Effector memory CD4-positive, alpha-beta T cell (primary cell): ENCODE measurements around the gene COMTD1.
"Not testable (repeated sequence)": the region's sequence is repeated elsewhere in the genome, so short reads cannot be mapped to it uniquely, and the experiment has no call there.

Experiments used
- DNase-seq, 3 donors: peaks; one replicate each; pipeline ENCODE4 v3.0.0-alpha.2; 2020
- H3K27ac ChIP-seq: 2 replicates; pipeline ENCODE4 v1.7.0; 2013; ENCODE audit warnings: mild to moderate bottlenecking, low read length, moderate library complexity; ENCODE audit not compliant: insufficient read depth, poor library complexity, severe bottlenecking
- H3K27me3 ChIP-seq: replicated peaks from 2 replicates; pipeline ENCODE4 v1.7.0; 2013; ENCODE audit warnings: mild to moderate bottlenecking, low read length; ENCODE audit not compliant: insufficient read depth, control insufficient read depth, poor library complexity, severe bottlenecking
- H3K36me3 ChIP-seq: 2 replicates; pipeline ENCODE4 v1.7.0; 2013; ENCODE audit warnings: mild to moderate bottlenecking, low read length, moderate library complexity; ENCODE audit not compliant: control insufficient read depth, insufficient read depth
- H3K4me1 ChIP-seq: 2 replicates; pipeline ENCODE4 v1.7.0; 2013; ENCODE audit warnings: low read length, mild to moderate bottlenecking; ENCODE audit not compliant: control insufficient read depth, insufficient read depth, poor library complexity, severe bottlenecking
- H3K4me3 ChIP-seq: 2 replicates; pipeline ENCODE4 v1.7.0; 2013; ENCODE audit warnings: low read length, low read depth, mild to moderate bottlenecking; ENCODE audit not compliant: insufficient read depth, poor library complexity, severe bottlenecking
- H3K9me3 ChIP-seq: 2 replicates; pipeline ENCODE4 v1.7.0; 2013; ENCODE audit warnings: mild to moderate bottlenecking, low read length, moderate library complexity; ENCODE audit not compliant: control insufficient read depth

COMTD1 gene

DNA sequence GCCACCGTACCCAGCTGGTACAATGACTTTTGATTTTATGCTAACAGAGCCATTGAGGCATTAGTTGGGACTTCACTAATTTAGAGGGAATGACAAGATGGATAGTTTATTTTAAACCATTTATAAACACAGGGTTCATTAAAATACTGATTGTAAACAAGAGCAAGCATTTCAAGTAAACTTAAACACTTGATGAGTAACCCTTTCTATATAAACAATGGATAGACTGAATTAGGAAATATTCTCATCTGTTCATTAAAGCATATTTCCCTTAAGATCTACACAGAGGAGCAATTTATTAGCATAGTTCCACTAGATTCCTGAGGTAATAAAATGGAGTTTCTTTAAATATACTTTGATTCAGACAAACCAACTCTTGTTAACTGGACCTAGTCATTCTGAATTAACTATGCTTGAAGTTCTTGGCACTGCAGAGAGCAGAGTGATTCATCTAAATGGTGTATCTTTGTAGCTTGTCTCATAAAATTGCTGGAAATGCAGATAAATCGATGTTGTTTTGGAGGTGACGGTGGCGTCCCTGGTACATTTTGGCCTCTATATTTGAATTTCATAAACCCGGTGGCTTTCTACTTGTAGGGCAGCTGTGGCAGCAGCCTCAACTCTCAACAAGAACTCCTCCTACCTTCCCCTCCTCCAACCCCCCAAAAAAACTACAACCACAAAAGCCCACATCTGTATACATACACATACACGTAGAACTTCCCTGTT lies 40.6 kb downstream of the COMTD1 start:
- no peak overlapping the region for H3K27ac ChIP-seq
- H3K4me1 ChIP-seq, result no peaks in the 10 kb centered on the region
- DNase-seq, result no peak
- no peaks in the 10 kb centered on the region for H3K36me3 ChIP-seq
- H3K9me3 ChIP-seq, result no peaks in the 10 kb centered on the region
- H3K4me3 ChIP-seq, result no peak overlapping the region
- H3K27me3 ChIP-seq, result no peaks in the 10 kb centered on the region

DNA sequence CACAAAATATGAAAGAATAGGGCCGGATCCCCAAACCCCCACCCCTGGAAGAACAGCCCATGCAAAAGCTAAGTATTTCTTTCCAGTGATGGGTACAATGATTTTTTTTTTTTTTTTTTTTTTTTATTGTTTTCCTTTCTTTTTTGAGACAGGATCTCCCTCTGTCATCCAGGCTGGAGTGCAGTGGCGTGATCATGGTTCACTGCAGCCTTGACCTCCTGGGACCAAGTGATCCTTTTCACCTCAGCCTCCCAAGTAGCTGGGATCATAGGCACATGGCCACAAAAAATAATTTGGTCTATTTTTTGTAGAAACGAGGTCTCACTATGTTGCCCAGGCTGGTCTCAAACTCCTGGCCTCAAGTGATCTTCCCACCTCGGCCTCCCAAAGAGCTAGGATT lies 41.1 kb downstream of the COMTD1 start:
- not testable (repeated sequence) for H3K4me1 ChIP-seq

DNA sequence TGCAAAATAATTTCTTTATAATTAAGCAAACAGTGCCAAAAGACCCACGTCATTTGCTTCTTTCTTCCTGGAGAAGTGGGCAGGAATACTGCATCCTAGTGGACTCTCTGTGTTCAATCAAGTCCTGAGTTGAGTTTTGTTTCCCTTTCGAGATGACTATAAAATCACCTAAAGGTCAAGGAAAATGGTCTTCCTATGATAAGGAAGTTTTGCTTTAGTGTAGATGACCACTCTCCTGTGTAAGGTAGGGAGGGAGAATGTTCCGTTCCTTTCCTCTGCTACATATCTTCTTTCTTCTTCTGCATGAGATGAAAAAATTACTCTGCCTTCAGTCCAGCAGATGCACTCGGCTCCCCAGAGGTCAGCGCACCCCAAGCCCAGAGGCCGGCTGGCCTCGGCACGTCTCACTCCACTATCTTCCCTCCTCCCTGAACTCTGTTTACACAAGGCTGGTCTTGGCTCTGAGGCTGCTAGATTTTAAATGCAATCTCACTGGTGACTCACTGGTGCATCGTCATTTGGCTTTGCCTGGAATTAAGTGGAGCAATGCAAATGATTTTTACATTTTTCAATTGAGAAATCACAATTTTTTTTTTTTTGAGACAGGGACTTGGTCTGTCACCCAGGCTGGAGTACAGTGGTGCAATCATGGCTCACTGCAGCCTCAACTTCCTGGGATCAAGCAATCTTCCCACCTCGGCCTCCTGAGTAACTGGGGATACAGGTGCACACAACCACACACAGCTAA lies 43.8 kb downstream of the COMTD1 start:
- no peak for DNase-seq
- Histone ChIP-seq H3K4me3 (no peak overlapping the region), H3K4me1 (peaks cover 4% of the 10 kb centered on the region), H3K27me3 (no peaks in the 10 kb centered on the region), H3K36me3 (no peaks in the 10 kb centered on the region), H3K9me3 (no peaks in the 10 kb centered on the region), H3K27ac (no peak overlapping the region)

More for the DNA sequence above, 41.1 kb downstream of the COMTD1 start:
- not testable (repeated sequence) for H3K27me3 ChIP-seq, H3K27ac ChIP-seq, H3K4me3 ChIP-seq, H3K9me3 ChIP-seq, DNase-seq, H3K36me3 ChIP-seq

DNA sequence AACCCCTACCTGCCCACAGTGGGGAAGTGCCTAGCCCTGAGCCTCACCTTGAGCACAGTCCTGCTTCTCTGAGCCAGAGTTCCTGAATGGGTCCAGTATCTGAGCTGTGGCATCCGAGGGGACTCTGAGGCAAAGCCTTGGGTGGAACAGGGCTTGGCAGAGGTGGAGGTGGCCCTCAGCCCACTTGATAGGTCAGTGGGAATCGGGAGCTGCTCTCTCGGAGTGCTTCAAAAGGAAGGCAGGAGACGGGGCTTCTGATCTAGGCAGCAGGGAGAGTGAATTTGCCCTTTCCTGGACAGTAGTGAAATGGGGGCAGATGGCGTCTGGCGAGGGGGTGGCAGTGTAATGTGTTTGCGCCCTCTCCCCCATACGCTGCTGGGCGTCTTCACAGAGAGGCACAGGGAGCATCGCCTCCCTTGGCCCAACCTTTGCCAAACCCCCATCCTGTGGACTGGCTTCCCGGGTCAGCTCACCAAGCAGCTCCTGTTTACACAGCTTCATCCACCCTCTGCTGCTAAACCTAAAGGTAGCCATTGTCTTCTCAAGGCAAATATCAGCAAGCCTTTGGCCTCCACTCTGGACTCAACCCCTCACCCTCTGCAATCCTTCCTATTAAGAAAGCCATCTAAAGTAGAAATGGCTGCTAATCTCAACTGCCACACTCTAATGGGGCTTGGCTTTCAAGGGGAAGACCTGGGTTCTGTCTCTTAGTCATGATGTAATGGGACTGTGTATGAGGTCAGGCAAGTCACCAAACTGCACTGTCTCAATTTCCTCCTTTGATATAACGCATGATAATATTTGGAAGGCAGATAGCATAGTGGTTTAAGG lies 46.3 kb downstream of the COMTD1 start:
- Histone ChIP-seq H3K36me3 (no peaks in the 10 kb centered on the region), H3K4me1 (peaks cover 4% of the 10 kb centered on the region), H3K9me3 (no peaks in the 10 kb centered on the region), H3K27me3 (no peaks in the 10 kb centered on the region), H3K27ac (no peak overlapping the region), H3K4me3 (no peak overlapping the region)
- DNase-seq, result no peak

DNA sequence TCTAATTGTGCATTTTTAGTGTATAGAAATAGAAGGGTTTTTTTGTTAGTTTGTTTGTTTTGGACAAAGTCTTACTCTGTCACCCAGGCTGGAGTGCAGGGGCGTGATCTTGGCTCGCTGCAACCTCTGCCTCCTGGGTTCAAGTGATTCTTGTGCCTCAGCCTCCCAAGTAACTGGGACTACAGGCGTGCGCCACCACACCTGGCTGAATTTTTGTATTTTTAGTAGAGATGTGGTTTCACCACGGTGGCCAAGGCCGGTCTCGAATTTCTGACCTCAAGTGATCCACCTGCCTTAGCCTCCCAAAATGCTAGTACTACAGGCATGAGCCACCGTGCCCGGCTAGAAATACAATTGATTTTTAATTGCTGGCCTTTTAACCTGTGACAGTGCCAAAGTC lies 47.2 kb downstream of the COMTD1 start:
- H3K4me1 ChIP-seq, H3K9me3 ChIP-seq, DNase-seq, H3K4me3 ChIP-seq, H3K27ac ChIP-seq, H3K36me3 ChIP-seq, H3K27me3 ChIP-seq: not testable (repeated sequence)

DNA sequence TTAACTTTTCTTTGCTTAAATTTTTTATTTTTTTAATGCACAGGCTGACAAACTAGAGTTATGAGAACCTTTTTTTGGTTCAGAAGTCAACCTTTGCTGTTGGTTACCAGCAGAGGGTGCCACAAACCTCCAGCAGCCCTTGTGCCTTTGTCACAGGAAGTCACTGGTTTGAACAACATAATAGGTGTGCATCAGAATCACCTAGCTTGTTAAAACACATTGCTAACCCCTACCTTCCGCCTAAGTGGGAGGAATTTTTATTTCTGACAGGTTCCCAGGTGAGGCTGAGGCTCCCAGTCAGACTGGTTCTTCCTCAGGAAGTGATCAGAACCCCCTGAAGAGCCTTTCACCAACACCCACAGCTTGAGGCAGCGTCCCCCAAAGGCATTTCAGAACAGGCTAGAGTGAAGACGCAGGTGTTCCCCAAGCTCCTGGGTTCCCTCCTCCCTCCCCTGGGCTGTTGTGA lies 47.8 kb downstream of the COMTD1 start:
- Histone ChIP-seq H3K9me3 (no peaks in the 10 kb centered on the region), H3K4me1 (peaks cover 4% of the 10 kb centered on the region), H3K4me3 (no peak overlapping the region), H3K27me3 (no peaks in the 10 kb centered on the region), H3K27ac (no peak overlapping the region), H3K36me3 (no peaks in the 10 kb centered on the region)
- DNase-seq, result peak; percentile 45 to 57 (median 53)

DNA sequence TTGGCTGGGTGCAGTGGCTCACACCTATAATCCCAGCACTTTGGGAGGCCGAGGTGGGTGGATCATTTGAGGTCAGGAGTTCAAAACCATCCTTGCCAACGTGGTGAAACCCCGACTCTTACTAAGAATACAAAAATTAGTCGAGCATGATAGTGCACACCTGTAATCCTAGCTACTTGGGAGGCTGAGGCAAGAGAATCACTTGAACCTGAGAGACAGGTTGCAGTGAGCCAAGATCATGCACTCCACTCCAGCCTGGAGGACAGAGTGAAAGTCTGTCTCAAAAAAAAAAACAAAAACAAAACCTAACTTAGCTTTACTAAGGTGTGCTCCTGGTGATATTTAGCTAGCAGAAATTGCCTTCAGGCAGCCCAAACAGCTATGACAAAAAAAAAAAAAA lies 49.4 kb downstream of the COMTD1 start:
- Histone ChIP-seq H3K27ac (no peak overlapping the region), H3K9me3 (no peaks in the 10 kb centered on the region), H3K4me3 (no peak overlapping the region), H3K27me3 (no peaks in the 10 kb centered on the region), H3K4me1 (peaks cover 4% of the 10 kb centered on the region), H3K36me3 (no peaks in the 10 kb centered on the region)
- no peak for DNase-seq
